IPS DF 19.7 (cell line): ENCODE measurements around the gene GAS6.
"Not testable (repeated sequence)": the region's sequence is repeated elsewhere in the genome, so short reads cannot be mapped to it uniquely, and the experiment has no call there.

Experiments used
- DNase-seq: peaks from one replicate; pipeline ENCODE4 v3.0.0-alpha.2; 2013; ENCODE audit warnings: low read depth, low spot score

GAS6 gene

GRCh38 chr13:113837560-113838355, 26.1 kb downstream of the GAS6 start:
- no peak for DNase-seq

DNA sequence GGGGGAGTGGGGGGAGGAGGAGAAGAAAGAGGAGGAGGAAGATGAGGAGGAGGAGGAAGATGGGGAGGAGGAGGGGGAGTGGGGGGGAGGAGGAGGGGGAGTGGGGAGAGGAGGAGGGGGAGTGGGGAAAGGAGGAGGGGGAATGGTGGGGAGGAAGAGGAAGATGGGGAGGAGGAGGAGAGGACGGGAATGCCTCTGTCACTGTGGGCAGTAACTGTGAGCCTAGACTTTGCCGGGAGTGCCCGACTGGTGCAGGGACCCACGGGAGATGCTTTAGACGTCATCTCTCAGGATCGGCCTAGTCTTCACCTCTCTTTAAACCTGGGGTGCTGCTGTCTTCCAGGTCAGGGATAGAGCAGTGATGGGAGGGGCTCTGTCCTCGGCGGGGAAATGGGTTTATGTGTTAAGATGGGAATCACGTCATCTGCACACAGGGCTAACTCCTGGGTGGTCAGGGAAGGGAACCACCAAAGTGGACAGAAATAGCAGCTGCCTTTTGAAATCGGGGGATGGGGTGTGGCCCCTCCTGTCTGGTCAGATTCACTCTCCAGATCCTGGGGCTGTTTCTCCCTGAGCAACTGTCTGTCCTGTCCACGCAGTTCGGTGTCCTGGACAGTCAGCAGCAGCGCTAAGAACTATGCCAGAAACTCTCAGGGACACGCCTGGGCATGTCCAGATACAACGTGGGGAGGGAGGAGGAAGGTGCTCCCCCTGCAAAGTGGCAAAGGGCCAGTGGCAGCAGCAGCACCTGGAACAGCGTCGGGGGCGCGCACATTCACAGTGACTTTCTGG, 26.9 kb downstream of the GAS6 start:
- no peak for DNase-seq

DNA sequence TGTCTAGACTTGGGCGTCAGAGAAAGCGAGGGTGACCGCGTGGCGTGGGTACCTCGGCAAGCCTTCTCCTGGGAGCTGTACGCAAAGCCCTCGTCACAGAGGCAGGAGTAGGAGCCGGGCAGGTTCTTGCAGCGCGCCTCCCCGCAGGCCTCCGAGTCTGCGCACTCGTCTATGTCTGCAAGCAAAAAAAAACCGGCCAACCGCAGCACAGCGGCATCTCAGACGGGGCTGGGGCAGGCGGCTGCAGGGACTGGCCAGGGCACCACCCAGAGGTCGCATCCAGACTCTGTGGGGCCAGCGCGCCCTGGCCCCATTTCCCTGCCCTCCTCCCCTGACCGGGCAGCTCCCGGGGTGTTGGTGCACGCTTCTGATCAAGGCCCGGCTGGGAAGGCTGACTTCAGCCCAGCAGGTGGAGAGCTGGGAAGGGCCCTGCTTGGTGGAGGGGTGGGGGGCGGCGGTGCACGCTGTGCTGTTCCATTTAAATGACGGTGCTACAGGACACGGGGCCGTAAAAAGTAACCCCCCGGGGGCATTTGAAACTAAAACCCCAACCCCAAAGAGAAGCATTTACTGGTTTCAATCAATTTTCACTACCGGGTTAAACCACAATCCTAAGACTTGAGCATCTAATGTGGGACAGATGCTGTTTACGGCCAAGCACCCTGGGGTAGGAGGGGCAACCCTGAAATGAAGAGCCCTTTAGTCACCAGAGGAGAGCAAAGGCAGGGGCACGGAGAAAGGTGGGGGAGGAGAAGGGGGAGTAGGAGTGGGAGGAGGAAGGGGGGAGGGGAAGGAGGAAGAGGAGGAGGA, 28.2 kb downstream of the GAS6 start:
- no peak for DNase-seq

- no peak for DNase-seq
Observed at GRCh38 chr13:113834496-113835200, 29.2 kb downstream of the GAS6 start.

DNA sequence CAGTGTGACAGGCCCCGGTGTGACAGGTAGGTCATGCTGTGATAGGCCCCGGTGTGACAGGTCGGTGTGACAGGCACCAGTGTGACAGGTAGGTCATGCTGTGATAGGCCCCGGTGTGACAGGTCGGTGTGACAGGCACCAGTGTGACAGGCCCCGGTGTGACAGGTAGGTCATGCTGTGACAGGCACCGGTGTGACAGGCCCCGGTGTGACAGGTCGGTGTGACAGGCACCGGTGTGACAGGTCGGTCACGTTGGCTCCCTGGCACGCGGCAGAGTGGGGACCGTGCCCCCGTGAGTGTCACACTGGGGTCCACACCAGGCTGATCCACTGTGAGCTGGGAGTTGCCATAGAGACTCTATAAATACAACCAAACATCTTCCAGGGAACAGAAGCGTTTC, 29.9 kb downstream of the GAS6 start:
- not testable (repeated sequence) for DNase-seq

DNA sequence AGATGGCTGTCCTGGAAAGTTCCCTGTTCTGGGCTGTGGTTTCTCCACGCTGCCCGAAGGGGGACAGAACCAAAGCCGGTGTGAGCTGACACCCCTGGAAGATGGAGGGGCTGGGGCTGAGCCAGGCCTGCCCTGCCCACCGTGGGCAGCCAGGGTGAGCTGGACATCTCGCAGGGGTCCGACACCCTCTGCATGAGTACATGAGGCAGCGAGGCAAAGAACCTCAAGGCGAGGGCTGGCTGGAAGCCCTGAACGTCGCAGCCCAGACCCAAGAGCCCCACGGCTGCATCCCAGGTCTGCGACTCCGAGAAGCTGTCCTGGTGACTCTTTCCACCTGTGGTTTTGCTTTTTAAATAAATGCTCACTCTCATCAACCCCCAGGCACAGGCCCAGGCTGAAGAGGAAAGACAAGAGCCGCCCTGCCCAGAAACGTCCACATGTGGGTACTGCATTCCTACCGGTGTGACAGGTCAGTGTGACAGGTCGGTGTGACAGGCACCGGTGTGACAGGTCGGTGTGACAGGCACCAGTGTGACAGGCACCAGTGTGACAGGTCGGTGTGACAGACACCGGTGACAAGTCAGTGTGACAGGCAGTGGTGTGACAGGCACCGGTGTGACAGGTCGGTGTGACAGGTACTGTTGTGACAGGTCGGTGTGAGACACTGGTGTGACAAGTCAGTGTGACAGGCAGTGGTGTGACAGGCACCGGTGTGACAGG, 30.6 kb downstream of the GAS6 start:
- no peak for DNase-seq

DNA sequence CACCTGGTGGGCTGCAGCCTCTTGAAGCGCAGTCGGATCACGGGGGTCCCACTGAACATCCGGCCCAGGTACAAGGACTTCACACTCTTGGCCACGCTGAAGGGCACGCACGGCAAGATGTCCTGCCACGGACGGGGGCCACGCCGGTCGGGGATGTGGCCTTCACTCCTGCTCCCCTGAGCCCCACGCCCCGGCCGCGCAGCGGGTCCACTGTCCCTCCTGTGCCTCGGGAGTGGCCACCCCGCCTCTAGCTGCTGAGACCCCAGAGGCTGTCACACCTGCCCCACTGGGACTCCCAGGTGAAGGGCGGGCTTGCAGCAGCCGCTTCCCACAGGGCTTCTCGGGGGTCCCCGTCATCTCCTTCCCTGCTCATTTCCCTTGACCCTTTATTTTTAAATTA, 31.2 kb downstream of the GAS6 start:
- DNase-seq = no peak

- no peak for DNase-seq
Observed at GRCh38 chr13:113832205-113832604, 31.7 kb downstream of the GAS6 start.

- DNase-seq = no peak
Observed at GRCh38 chr13:113831061-113831460, 32.8 kb downstream of the GAS6 start.

- DNase-seq = not testable (repeated sequence)
Observed at GRCh38 chr13:113830426-113830950, 33.4 kb downstream of the GAS6 start.

DNA sequence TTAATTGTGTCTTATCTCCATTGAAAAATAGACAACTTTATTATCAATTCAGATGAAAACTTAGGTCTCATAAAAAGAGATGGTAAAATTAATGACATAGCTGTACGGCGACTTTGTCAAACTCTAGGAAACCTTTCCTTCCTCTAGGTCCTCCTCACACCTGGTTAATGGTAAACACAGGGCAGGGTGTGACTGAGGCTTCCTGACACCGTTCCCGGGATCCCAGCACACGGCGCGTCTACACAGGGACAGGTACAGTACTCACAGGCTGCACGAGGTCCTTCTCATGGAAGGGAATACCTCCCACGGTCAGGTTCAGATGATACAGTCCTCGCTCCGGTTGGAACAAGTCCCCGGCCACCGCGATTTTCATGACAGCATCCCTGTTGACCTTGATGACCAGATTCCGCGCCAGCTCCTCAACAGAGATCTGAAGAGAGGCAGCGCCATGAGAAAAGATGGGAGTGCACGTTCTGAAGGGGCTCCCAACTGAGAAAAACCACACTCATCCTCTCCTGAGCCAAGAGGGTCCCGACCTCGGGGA, 35.5 kb downstream of the GAS6 start:
- DNase-seq = no peak

- no peak for DNase-seq
Observed at GRCh38 chr13:113827021-113827420, 36.9 kb downstream of the GAS6 start.

DNA sequence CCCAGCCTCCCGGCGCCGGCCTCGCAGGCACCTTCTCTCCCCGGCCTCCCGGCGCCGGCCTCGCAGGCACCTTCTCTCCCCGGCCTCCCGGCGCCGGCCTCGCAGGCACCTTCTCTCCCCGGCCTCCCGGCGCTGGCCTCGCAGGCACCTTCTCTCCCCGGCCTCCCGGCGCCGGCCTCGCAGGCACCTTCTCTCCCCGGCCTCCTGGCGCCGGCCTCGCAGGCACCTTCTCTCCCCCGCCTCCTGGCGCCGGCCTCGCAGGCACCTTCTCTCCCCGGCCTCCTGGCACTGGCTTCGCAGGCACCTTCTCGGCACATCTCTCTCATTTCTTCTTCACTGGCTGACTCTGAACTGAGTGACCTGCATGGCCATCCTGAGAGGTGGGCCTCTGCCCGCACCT, 37.4 kb downstream of the GAS6 start:
- not testable (repeated sequence) for DNase-seq

DNA sequence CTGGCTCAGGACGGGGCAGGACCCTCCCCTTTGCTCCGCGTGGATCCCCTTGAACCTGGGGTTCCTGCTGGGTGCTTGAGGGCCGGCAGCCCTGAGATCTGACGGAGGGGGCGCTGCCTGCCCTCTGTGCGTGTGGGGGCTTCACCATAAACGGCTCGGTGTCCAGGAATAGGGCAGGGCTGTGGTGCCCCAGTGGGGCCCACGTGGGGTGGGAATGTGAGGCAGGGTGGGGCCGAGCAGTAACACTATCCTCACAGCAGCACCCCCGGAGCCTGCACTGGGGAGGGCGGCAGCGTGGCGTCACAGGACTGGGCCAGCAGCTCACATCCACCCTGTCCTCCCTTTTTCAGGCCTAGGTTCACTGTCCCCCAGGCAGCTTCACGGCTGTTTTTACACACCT, 38.0 kb downstream of the GAS6 start:
- DNase-seq = no peak

DNA sequence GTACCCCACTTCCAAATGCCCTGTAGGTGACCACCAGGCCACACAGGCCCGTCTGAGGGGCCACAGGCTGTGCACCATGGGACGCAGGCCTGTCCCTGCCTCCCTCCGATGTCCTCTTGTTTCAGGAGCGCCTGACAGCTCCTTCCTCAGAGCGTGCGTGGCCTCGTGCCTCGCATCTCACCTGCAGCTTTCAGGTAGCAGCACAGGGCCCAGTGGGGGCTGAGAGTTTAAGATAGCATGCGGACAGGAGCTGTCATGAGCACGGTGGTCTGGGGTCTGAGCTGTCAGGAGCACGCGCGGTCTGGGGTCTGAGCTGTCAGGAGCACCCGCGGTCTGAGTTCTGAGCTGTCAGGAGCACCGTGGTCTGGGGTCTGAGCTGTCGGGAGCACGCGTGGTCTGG, 40.1 kb downstream of the GAS6 start:
- no peak for DNase-seq

DNA sequence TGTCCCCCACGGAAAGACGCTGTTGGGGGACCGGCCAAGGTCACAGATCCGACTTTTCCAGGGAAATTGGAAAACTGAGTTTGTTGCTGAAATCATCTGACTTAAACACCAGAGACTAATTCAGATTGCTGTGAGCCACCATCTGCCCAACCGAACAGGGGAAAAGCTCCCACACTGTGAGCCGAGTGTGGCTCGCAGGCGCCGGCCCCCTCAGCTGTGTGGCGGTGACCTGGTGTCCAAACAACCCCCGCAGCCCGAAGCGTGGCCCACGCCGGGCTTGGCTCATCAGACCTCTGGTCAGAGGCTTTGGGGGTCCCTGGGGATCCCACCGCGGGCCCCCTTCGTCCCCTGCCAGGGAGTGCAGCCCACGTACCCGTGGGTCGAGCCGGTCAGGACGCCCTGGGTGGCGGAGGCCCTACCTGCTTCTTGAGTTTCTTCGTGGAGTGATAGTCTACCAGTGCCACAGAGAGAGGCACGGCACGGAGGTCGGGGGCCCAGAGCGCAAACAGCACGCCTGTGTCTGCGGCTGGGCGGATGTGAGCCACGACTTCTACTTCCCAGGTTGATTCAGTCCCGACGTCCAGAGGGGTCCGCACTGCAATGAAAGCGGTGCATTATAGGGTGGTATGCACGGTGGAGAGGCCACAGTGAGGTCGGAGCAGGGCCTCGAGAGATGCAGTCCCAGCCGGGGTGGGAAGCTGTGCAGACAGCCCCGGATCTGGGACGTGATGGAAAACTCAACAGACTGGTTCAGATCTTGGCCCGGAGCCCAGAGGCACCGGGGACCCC, 40.7 kb downstream of the GAS6 start:
- no peak for DNase-seq

DNA sequence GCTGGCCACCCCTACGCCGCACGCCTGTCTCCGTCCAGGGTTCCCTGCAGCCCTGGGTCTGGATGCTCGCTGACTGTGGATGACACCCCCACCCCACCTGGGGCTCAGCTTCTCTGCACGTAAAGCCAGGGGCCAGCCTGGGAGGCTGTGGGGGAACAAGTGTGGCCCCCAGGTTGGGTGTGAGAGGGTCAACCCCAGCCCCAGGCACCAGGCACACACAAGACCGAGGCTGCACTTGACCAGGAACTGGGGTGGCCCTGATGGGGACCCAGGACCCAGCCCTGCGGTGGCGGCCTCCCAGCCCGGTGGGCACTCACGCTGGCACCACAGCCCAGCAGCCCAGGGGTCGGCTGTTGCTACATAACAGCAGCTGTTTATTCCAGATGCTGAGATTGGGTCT, 41.6 kb downstream of the GAS6 start:
- no peak for DNase-seq

DNA sequence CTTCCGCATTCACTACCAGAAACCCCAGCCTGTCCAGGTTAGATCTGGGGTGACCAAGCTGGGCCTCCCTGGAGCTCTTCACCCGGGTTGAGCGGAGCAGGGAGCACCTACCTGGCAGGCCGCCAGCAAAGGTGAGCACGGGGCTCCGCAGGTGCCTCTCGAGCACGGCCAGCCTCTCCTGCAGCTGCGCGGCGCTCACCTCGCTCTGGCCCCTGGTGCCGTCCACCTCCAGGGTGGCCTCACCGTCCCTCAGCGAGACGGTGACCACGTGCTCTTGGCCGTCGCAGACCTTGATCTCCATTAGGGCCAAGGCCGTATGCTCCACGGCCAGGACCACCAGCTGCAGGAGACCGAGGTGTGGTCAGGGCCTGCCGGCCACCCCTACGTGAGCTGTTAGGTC, 42.0 kb downstream of the GAS6 start:
- DNase-seq = no peak

- no peak for DNase-seq
Observed at GRCh38 chr13:113820813-113821651, 42.8 kb downstream of the GAS6 start.
